A549 (cell line): ENCODE measurements around the gene AMOTL1. TPM values are rescaled to one million over a fixed set of nuclear protein-coding genes. Genes with fewer than 3 reads are reported as not detected.

ENCODE experiments used
- ATAC-seq, 2 experiments: fragments of 200-7000 bp in 1 of 2; fragments of >200 bp in 1 of 2; cut with Nextera tagmentation in 1 of 2; cut with Tn5 transposase in 1 of 2; 3 replicates each; pipeline versions ENCODE4 v1.8.0 to v1.9.1; 2018 to 2020; ENCODE audit warnings: mild to moderate bottlenecking in 1 of 2, moderate library complexity in 1 of 2
- CTCF ChIA-PET: fragments of 300-600 bp; sonication (Branson Sonifier 250); formaldehyde crosslinking; extraction: SDS; loops from one replicate; lab custom pipeline; 2021; ENCODE audit warnings: antibody characterized with exemption, inconsistent platforms; lab: Yijun Ruan, JAX
- POLR2A ChIA-PET: fragments of 350-600 bp; formaldehyde crosslinking; extraction: SDS; loops from one replicate; lab custom pipeline; 2021; ENCODE audit warnings: antibody characterized with exemption, inconsistent platforms; lab: Yijun Ruan, JAX
- DNase-seq, 2 experiments: peaks; one replicate each; pipeline versions ENCODE4 v3.0.0 to v3.0.0-alpha.2; 2011 to 2016; ENCODE audit warnings: low read depth in 1 of 2, low spot score in 1 of 2
- FAIRE-seq: peaks from 2 replicates; lab custom pipeline; 2011; peaks lifted over from hg19 to GRCh38; lab: Jason Lieb, UNC
- H3K27ac ChIP-seq, 2 experiments: fragments of >200 bp; sonication (Bioruptor Twin); formaldehyde crosslinking; 3 replicates each; pipeline ENCODE4 v1.5.1; 2016 to 2017
- H3K4me1 ChIP-seq: fragments of >200 bp; sonication (Bioruptor Twin); formaldehyde crosslinking; 3 replicates; pipeline ENCODE4 v1.6.1; 2016
- H3K4me2 ChIP-seq: fragments of >200 bp; sonication (Bioruptor Twin); formaldehyde crosslinking; 3 replicates; pipeline ENCODE4 v1.6.1; 2016
- H3K4me3 ChIP-seq: fragments of >200 bp; sonication (Bioruptor Twin); formaldehyde crosslinking; 3 replicates; pipeline ENCODE4 v1.5.1; 2016
- H3K9me3 ChIP-seq: fragments of >200 bp; sonication (Bioruptor Twin); formaldehyde crosslinking; 3 replicates; pipeline ENCODE4 v1.6.1; 2016
- CBX2 ChIP-seq: fragments of 200-600 bp; sonication (generic); IDR thresholded peaks from 2 replicates; pipeline ENCODE4 v1.6.1; 2016; ENCODE audit warnings: low read depth, mild to moderate bottlenecking, borderline replicate concordance
- CEBPB ChIP-seq, 2 experiments: fragments of >200 bp in 1 of 2; sonication (Bioruptor Twin) in 1 of 2; formaldehyde crosslinking in 1 of 2; IDR thresholded peaks; 2 replicates each; pipeline ENCODE4 v1.6.1; 2012 to 2016
- CHD4 ChIP-seq: fragments of 200-600 bp; sonication (generic); IDR thresholded peaks from 2 replicates; pipeline ENCODE4 v1.6.1; 2016; ENCODE audit warnings: antibody characterized with exemption, mild to moderate bottlenecking, borderline replicate concordance
- EHF ChIP-seq: fragments of 250-450 bp; sonication (Bioruptor Pico); IDR thresholded peaks from 2 replicates; pipeline ENCODE4 v1.5.0; 2020; ENCODE audit warnings: mild to moderate bottlenecking
- ESRRA ChIP-seq: fragments of 150-350 bp; IDR thresholded peaks from 2 replicates; pipeline ENCODE4 v1.6.1; 2014; ENCODE audit warnings: mild to moderate bottlenecking, low read length, borderline replicate concordance
- FOSB ChIP-seq: fragments of 250-450 bp; sonication (Bioruptor Pico); IDR thresholded peaks from 2 replicates; pipeline ENCODE4 v1.5.0; 2020; ENCODE audit warnings: mild to moderate bottlenecking, moderate library complexity
- GATA3 ChIP-seq: IDR thresholded peaks from 2 replicates; pipeline ENCODE4 v1.6.1; 2012; ENCODE audit warnings: borderline replicate concordance
- HDAC2 ChIP-seq: fragments of 200-600 bp; sonication (generic); IDR thresholded peaks from 2 replicates; pipeline ENCODE4 v1.6.1; 2016
- HOXB13 ChIP-seq: fragments of 250-450 bp; sonication (Bioruptor Pico); IDR thresholded peaks from 2 replicates; pipeline ENCODE4 v1.5.0; 2020; ENCODE audit warnings: low read depth, mild to moderate bottlenecking, moderate library complexity
- KDM5A ChIP-seq: fragments of 200-600 bp; sonication (generic); IDR thresholded peaks from 2 replicates; pipeline ENCODE4 v1.6.1; 2016; ENCODE audit warnings: antibody characterized with exemption, mild to moderate bottlenecking
- NR3C1 ChIP-seq: fragments of >200 bp; sonication (Bioruptor Twin); formaldehyde crosslinking; IDR thresholded peaks from 3 replicates; pipeline ENCODE4 v1.6.1; 2017
- RCOR1 ChIP-seq: fragments of 150-350 bp; IDR thresholded peaks from 2 replicates; pipeline ENCODE4 v1.6.1; 2014; ENCODE audit warnings: antibody characterized with exemption, low read length, low read depth
- RFX5 ChIP-seq: fragments of 450-650 bp; IDR thresholded peaks from 2 replicates; pipeline ENCODE4 v1.7.1; 2014; ENCODE audit warnings: antibody characterized with exemption, mild to moderate bottlenecking, moderate library complexity
- SMC3 ChIP-seq: fragments of >200 bp; sonication (Bioruptor Twin); formaldehyde crosslinking; IDR thresholded peaks from 3 replicates; pipeline ENCODE4 v1.6.1; 2018; ENCODE audit warnings: inconsistent platforms
- TP53 ChIP-seq: fragments of 250-450 bp; sonication (Bioruptor Pico); IDR thresholded peaks from 2 replicates; pipeline ENCODE4 v1.5.0; 2021; ENCODE audit warnings: mild to moderate bottlenecking, moderate library complexity
- ZNF302 ChIP-seq: fragments of 250-450 bp; sonication (Bioruptor Pico); IDR thresholded peaks from 2 replicates; pipeline ENCODE4 v1.9.0; 2021; ENCODE audit warnings: inconsistent platforms, mild to moderate bottlenecking, moderate library complexity
- ZSCAN20 ChIP-seq: fragments of 250-450 bp; sonication (Bioruptor Pico); IDR thresholded peaks from 2 replicates; pipeline ENCODE4 v1.8.0; 2022; ENCODE audit warnings: mild to moderate bottlenecking, moderate library complexity
- WGBS: methylation state at CpG from one replicate; pipeline ENCODE4 v1.1.6; 2017; ENCODE audit errors: missing lambda C conversion rate; 5-methylcytosine and 5-hydroxymethylcytosine counted together
- polyA plus RNA-seq, 4 experiments: library from polyadenylated mRNA; depleted of rRNA in 3 of 4; stranded (reverse); fragments of >200 nt; fragmentation: RNase III in 1 of 4; extraction: RNeasy Plus Mini Kit Qiagen cat#74134 plus additional on column Dnase treatment in 1 of 4; gene quantifications; 2 replicates in 3 of 4; 3 replicates in 1 of 4; pipeline ENCODE4 v1.2.3, GENCODE V29; 2011 to 2017
- TF ChIP-seq, protein P1 (sequence below): fragments of 200-600 bp; sonication (generic); IDR thresholded peaks from 2 replicates; pipeline ENCODE4 v1.6.1; 2016; ENCODE audit warnings: antibody characterized with exemption, mild to moderate bottlenecking, moderate library complexity
- TF ChIP-seq, protein P2 (sequence below): fragments of 150-350 bp; IDR thresholded peaks from 2 replicates; pipeline ENCODE4 v1.6.1; 2014; ENCODE audit warnings: low read depth, mild to moderate bottlenecking, low read length
- TF ChIP-seq, protein P3 (sequence below): fragments of 250-450 bp; sonication (Bioruptor Pico); IDR thresholded peaks from 2 replicates; pipeline ENCODE4 v1.5.0; 2020; ENCODE audit warnings: low read depth, mild to moderate bottlenecking, moderate library complexity

AMOTL1 gene
- polyA plus RNA-seq, 2 of the 4 experiments (the other 2 are of a cell fraction), result 3.9 to 12.2 TPM

DNA sequence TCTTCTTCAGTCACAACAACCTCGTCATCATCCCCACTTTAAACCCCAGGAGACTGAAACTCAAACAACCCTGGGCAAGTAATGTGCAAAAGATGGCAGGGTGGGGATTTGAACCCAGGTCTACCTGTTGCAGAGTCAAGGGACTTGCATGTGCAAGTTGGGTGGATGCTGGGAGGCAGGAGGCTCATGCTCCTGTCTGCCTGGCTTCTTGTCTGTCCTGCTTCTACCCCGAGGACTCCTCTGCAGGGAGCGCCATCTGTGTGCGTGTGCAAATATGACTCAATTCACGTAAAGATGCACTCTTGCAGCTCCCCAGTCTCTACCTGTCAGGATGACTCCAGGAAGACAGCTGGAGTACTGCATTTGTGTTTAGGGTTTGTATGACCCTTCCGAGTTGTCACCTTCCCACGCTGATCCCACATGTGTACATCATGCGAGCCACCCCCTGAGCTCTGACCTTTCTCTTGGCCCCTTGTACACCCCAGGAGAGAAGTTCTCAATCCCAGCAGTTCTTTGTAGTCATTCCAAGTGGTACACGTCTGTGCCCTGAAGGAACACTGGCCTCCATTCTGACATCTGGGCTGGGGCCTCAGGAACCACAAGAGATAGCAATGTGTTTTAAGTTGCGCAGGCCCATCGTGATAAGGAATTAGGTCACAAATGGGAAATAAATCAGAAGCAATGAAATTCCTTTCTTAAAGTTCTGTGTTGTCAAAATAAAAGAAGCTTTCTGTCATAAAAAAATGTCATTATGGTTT is 109.5 kb downstream of the AMOTL1 start:
- no peak overlapping the region; the same call in 2 of the 3 replicates for H3K4me2 ChIP-seq
- FAIRE-seq, result no peak

DNA sequence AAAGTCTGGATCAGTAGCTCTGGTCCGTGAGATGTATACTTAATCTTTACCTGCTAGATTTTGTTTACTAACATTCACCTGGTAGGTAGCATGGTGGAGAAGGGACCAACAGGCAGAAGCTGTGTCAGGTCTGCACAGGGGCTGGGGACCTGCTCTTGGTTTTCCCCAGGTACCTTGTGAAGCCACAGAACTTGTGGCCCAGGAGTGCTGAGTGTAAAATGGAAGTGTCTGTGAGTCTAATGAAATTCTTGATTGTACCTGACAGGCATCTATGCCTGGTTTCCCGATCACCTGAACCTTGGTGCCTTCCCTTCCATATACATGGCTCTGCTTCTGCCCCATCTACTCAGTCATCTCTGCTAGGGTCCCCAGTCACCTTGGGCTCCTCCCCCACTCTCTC is 110.8 kb downstream of the AMOTL1 start:
- Histone ChIP-seq H3K4me1 (peaks cover 29% of the 10 kb centered on the region), H3K9me3 (no peaks in the 10 kb centered on the region), H3K27ac (no peak overlapping the region), H3K4me2 (no peak overlapping the region), H3K4me3 (no peak overlapping the region)
- no peak for ATAC-seq
- TF ChIP-seq KDM5A, result no peak
- TF ChIP-seq, protein P1, sequence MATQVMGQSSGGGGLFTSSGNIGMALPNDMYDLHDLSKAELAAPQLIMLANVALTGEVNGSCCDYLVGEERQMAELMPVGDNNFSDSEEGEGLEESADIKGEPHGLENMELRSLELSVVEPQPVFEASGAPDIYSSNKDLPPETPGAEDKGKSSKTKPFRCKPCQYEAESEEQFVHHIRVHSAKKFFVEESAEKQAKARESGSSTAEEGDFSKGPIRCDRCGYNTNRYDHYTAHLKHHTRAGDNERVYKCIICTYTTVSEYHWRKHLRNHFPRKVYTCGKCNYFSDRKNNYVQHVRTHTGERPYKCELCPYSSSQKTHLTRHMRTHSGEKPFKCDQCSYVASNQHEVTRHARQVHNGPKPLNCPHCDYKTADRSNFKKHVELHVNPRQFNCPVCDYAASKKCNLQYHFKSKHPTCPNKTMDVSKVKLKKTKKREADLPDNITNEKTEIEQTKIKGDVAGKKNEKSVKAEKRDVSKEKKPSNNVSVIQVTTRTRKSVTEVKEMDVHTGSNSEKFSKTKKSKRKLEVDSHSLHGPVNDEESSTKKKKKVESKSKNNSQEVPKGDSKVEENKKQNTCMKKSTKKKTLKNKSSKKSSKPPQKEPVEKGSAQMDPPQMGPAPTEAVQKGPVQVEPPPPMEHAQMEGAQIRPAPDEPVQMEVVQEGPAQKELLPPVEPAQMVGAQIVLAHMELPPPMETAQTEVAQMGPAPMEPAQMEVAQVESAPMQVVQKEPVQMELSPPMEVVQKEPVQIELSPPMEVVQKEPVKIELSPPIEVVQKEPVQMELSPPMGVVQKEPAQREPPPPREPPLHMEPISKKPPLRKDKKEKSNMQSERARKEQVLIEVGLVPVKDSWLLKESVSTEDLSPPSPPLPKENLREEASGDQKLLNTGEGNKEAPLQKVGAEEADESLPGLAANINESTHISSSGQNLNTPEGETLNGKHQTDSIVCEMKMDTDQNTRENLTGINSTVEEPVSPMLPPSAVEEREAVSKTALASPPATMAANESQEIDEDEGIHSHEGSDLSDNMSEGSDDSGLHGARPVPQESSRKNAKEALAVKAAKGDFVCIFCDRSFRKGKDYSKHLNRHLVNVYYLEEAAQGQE, result no peak
- TF ChIP-seq, protein P2, sequence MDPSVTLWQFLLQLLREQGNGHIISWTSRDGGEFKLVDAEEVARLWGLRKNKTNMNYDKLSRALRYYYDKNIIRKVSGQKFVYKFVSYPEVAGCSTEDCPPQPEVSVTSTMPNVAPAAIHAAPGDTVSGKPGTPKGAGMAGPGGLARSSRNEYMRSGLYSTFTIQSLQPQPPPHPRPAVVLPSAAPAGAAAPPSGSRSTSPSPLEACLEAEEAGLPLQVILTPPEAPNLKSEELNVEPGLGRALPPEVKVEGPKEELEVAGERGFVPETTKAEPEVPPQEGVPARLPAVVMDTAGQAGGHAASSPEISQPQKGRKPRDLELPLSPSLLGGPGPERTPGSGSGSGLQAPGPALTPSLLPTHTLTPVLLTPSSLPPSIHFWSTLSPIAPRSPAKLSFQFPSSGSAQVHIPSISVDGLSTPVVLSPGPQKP, result no peak
- no peak for TF ChIP-seq TP53 (CRISPR knock-in tag)
- TF ChIP-seq SMC3, result no peak
- no peak for TF ChIP-seq ESRRA
- no peak for TF ChIP-seq HOXB13 (CRISPR knock-in tag)
- TF ChIP-seq HDAC2, result no peak
- no peak for TF ChIP-seq CBX2
- no peak for TF ChIP-seq ZSCAN20
- no peak for TF ChIP-seq NR3C1
- no peak for TF ChIP-seq ZNF302
- TF ChIP-seq CEBPB (IDR thresholded peaks at IDR 0.05), result no peak
- TF ChIP-seq, protein P3, sequence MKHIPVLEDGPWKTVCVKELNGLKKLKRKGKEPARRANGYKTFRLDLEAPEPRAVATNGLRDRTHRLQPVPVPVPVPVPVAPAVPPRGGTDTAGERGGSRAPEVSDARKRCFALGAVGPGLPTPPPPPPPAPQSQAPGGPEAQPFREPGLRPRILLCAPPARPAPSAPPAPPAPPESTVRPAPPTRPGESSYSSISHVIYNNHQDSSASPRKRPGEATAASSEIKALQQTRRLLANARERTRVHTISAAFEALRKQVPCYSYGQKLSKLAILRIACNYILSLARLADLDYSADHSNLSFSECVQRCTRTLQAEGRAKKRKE (CRISPR knock-in tag), result no peak
- TF ChIP-seq CHD4, result no peak
- no peak for TF ChIP-seq GATA3
- TF ChIP-seq EHF, result no peak
- FAIRE-seq, result no peak
- CTCF ChIA-PET, result no interaction called here
- POLR2A ChIA-PET, result no interaction called here
- WGBS, result 94% methylated on average over 2 of the region's 2 CpGs
- DNase-seq, result no peak

More for the DNA sequence above, 109.5 kb downstream of the AMOTL1 start:
- DNase-seq (no peak), ATAC-seq (no peak)
- WGBS, result 90% methylated on average over 11 of the region's 11 CpGs
- Histone ChIP-seq H3K4me1 (peaks cover 29% of the 10 kb centered on the region), H3K9me3 (no peaks in the 10 kb centered on the region), H3K4me3 (no peak overlapping the region), H3K27ac (peak overlapping the region in 1 of 2 experiments; percentile 80; a peak in 4 of 6 replicates)
- ChIA-PET POLR2A (no interaction called here), CTCF (interaction anchor here (1.3 kb wide), 1 partner anchor 254 kb away, joined by 6 read pairs; no protein-coding TSS in a partner anchor)
- no peak for TF ChIP-seq FOSB (CRISPR knock-in tag)
- TF ChIP-seq RFX5, result no peak
- TF ChIP-seq RCOR1, result no peak
- TF ChIP-seq, protein P1, result no peak
- no peak for TF ChIP-seq ZNF302
- TF ChIP-seq HDAC2, result no peak
